ENCODE measurements around the gene GLP1R.
"Not testable (repeated sequence)": the region's sequence is repeated elsewhere in the genome, so short reads cannot be mapped to it uniquely, and the experiment has no call there.

The GLP1R gene

DNA sequence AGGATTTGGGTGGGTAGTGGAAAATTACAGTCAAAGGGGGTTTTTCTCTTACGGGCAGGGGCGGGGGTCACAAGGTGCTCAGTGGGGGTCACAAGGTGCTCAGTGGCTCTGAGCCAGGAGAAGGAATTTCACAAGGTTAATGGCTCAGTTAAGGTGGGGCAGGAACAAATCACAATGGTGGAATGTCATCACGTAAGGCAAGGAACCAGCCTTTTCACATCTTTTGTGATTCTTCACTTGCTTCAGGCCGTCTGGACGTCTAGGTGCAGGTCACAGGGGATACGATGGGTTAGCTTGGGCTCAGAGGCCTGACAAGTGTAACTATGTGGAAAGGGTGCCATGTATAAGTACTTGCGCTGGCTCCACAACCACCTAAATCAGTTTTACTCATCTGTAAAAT, 87.6 kb downstream of the GLP1R start:
- DNase-seq, result not testable (repeated sequence)

DNA sequence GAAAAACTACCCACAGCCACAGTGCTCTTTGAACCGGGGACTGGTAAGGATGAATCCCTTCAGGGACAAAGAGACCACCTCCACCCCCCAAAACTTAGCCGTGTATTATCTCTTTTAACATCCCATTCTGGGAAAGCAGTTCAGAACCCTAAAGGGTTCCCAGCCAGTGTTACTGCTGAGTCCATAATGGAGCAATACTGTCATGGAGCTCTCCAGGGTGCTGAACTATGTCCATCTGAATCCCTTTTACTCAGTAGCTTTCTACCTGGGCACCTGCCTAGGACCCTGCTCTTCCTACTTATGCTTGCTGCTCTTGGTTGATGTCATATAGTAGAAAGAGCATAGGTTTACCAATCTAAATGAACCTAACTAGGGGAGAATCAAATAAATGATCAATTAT, 88.7 kb downstream of the GLP1R start:
- peak; percentile 34 for DNase-seq
